ENCODE measurements around the gene ARHGAP15.

GRCh38 chr2:143635302-143635701 lies 506.1 kb downstream of the ARHGAP15 start:
- TF ChIP-seq CTCF (IDR thresholded peaks at IDR 0.05) (no peak), POLR2A (IDR thresholded peaks at IDR 0.05) (no peak)

Data from vagina (tissue), 2 donors.